Calu3 (cell line): ENCODE results near the gene PPP2R3B. TPM values are rescaled to one million over a fixed set of nuclear protein-coding genes. Genes with fewer than 3 reads are reported as not detected.

Experiments used
- BruUV-seq: library from RNA; stranded (reverse); fragments of 400-500 nt; replicated peaks from 2 replicates; lab custom pipeline; 2021; lab: Mats Ljungman, UMichigan
- CTCF ChIA-PET: fragments of 300-600 bp; sonication (Branson Sonifier 250); formaldehyde crosslinking; loops from one replicate; lab custom pipeline; 2022; ENCODE audit warnings: antibody characterized with exemption; lab: Charles Lee
- DNase-seq: peaks from one replicate; pipeline ENCODE4 v3.0.0; 2022
- H3K27ac Mint-ChIP-seq: one replicate; pipeline ENCODE4 v1.8.0; 2022; ENCODE audit warnings: mixed read lengths; ENCODE audit not compliant: unreplicated experiment
- H3K27me3 Mint-ChIP-seq: one replicate; pipeline ENCODE4 v1.8.0; 2022; ENCODE audit warnings: mixed read lengths; ENCODE audit not compliant: unreplicated experiment
- H3K36me3 Mint-ChIP-seq: one replicate; pipeline ENCODE4 v1.8.0; 2022; ENCODE audit warnings: mild to moderate bottlenecking, moderate library complexity, mixed read lengths; ENCODE audit not compliant: insufficient read depth, unreplicated experiment
- H3K4me1 Mint-ChIP-seq: one replicate; pipeline ENCODE4 v1.8.0; 2022; ENCODE audit warnings: mild to moderate bottlenecking, low read depth, mixed read lengths; ENCODE audit not compliant: unreplicated experiment
- H3K4me3 Mint-ChIP-seq: one replicate; pipeline ENCODE4 v1.8.0; 2022; ENCODE audit warnings: mild to moderate bottlenecking, low read depth, moderate library complexity, mixed read lengths; ENCODE audit not compliant: unreplicated experiment
- H3K9me3 Mint-ChIP-seq: one replicate; pipeline ENCODE4 v1.8.0; 2022; ENCODE audit warnings: low read depth, mixed read lengths; ENCODE audit not compliant: unreplicated experiment
- intact Hi-C: fragments of 100-400 bp; cut with micrococcal nuclease; formaldehyde crosslinking; loops from one replicate; pipeline ENCODE4 v1.10.0; 2022; ENCODE audit not compliant: unreplicated experiment
- total RNA-seq: library from RNA; stranded (reverse); gene quantifications from 2 replicates; pipeline ENCODE4 v1.2.3, GENCODE V29; 2022
- TF ChIP-seq, protein P1 (sequence below): fragments of 200-600 bp; IDR thresholded peaks from one replicate; pipeline ENCODE4 v1.8.0; 2022; ENCODE audit warnings: antibody characterized with exemption; ENCODE audit not compliant: unreplicated experiment

Gene PPP2R3B
- total RNA-seq, 1 experiment from 2014 or later = 25.4 TPM

DNA sequence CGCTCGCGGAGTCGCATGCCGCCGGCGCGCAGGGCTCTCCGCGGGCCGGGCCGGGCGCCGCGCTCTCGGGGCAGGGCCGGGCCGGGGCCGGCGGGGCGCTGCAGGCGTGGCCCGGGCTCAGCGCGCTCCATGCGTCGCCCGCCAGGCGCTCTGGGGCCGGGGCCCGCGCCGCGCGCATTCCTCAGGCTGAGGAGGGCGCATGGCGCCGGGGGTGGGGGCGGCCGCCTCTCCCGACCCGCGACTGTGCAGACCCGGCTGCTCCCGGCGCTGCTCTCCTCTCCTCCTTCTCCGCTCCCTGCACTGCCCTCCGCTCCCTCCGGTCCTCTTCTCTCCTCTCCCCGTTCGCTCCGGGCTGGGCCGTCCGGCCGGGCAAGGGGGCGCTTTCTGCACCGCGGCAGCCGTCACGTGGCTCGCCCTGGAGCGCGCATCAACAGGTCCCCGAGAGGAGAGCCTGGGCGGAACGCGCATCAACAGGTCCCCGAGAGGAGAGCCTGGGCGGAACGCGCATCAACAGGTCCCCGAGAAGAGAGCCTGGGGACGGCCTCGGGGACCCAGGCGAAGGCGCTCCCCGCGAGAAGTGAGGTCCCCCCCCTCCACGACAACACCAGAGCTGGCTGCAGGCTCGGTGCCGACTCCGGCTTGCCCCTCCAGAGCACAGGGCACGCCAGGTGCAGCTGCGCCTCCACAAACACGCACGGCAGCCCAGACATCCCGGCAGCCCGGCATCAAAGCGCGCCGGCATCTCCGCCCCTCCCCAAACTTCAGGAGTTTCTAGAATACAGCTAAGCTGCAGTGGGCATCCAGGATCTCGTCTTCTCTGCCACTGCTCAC is 12.9 kb downstream of the PPP2R3B start:
- Mint-ChIP-seq H3K4me3 (peak overlapping the region; percentile 67), H3K27me3 (peaks cover 36% of the 10 kb centered on the region), H3K27ac (no peak overlapping the region), H3K4me1 (no peaks in the 10 kb centered on the region), H3K9me3 (no peaks in the 10 kb centered on the region), H3K36me3 (peaks cover 11% of the 10 kb centered on the region)
- intact Hi-C loops = no loop called here
- peak; percentile 18 for DNase-seq
- TF ChIP-seq, protein P1, sequence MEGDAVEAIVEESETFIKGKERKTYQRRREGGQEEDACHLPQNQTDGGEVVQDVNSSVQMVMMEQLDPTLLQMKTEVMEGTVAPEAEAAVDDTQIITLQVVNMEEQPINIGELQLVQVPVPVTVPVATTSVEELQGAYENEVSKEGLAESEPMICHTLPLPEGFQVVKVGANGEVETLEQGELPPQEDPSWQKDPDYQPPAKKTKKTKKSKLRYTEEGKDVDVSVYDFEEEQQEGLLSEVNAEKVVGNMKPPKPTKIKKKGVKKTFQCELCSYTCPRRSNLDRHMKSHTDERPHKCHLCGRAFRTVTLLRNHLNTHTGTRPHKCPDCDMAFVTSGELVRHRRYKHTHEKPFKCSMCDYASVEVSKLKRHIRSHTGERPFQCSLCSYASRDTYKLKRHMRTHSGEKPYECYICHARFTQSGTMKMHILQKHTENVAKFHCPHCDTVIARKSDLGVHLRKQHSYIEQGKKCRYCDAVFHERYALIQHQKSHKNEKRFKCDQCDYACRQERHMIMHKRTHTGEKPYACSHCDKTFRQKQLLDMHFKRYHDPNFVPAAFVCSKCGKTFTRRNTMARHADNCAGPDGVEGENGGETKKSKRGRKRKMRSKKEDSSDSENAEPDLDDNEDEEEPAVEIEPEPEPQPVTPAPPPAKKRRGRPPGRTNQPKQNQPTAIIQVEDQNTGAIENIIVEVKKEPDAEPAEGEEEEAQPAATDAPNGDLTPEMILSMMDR = no peak
- CTCF ChIA-PET = no interaction called here
- BruUV-seq = no TSS peak

- DNase-seq = no peak
These were observed 13.7 kb downstream of the PPP2R3B start for GRCh38 chrX:372856-373640.

DNA sequence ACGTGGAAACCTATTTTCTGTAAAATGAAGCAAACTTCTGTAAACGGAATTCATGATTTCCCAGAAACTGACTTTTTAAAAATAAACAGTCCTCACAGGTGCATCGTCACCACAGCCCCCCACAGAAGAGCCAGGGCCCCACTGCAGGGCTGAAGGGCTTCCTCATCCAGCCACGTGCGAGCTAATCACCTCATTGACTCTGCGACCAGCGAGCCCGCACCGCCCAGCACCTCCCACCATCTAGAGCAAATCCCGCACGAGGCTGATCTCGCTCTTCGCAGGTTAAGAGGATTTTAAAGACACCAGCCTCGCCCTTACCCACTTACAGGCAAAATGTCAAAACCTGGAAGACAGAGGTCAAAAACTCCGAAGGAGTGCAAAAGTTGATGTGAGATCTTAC is 14.8 kb downstream of the PPP2R3B start:
- Mint-ChIP-seq H3K27ac (no peak overlapping the region), H3K36me3 (peaks cover 11% of the 10 kb centered on the region), H3K27me3 (peaks cover 36% of the 10 kb centered on the region), H3K4me3 (no peak overlapping the region), H3K4me1 (no peaks in the 10 kb centered on the region), H3K9me3 (no peaks in the 10 kb centered on the region)
- BruUV-seq = no TSS peak
- intact Hi-C loops = no loop called here
- CTCF ChIA-PET = no interaction called here
- TF ChIP-seq, protein P1 = no peak
- DNase-seq = no peak

More at GRCh38 chrX:372856-373640, 13.7 kb downstream of the PPP2R3B start:
- Mint-ChIP-seq H3K4me3 (peak overlapping the region; percentile 67), H3K4me1 (no peaks in the 10 kb centered on the region), H3K27ac (no peak overlapping the region), H3K9me3 (no peaks in the 10 kb centered on the region), H3K36me3 (peaks cover 11% of the 10 kb centered on the region), H3K27me3 (peaks cover 36% of the 10 kb centered on the region)
- CTCF ChIA-PET = no interaction called here
- intact Hi-C loops = no loop called here
- TF ChIP-seq, protein P1 = no peak
- no TSS peak for BruUV-seq

DNA sequence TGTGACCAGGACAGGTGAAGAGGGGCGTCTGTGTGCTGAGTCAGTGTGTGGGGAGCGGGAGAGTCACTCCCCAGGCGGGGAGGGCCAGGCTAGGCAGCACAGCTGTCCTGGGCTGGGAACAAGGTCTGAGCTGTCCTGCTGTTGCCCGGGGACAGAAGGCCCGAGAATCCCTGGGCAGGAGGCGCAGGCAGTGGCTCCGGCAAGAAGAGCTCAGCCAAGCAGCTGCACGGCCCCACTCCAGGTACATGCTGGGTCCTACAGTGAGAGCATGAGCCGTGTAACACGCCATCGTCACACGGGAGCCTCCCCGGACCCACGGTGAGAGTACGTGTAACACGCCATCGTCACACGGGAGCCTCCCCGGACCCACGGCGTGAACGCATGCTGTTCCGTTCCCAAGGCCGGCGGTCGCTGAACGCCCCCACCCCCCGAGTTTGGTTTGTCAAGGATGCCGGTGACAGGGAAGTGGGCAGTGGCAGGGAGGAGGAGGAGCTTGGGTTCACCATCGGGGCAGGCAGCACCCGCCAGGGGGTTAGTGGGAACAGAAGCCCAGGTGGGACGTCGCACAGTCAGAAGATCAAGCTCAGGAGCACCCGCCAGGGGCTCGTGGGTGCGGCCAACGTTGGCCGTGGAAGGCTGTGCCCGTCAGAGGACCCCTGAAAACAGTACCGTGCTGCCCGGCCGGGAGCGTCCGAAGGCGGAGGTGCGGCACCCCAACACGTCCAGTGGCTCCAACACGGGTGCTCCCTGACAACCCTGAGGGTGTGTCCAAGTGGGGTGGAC is 15.6 kb downstream of the PPP2R3B start:
- no peak for DNase-seq
- no peak overlapping the region for H3K27ac Mint-ChIP-seq
- TF ChIP-seq, protein P1 = no peak
- intact Hi-C loops = no loop called here
- H3K36me3 Mint-ChIP-seq = peaks cover 11% of the 10 kb centered on the region
- H3K4me3 Mint-ChIP-seq = no peak overlapping the region
- no peaks in the 10 kb centered on the region for H3K9me3 Mint-ChIP-seq
- CTCF ChIA-PET = no interaction called here
- BruUV-seq = no TSS peak
- no peaks in the 10 kb centered on the region for H3K4me1 Mint-ChIP-seq
- H3K27me3 Mint-ChIP-seq = peaks cover 36% of the 10 kb centered on the region
